Endothelial cell of umbilical vein (primary cell): ENCODE data around the gene ZHX3. TPM values are rescaled to one million over a fixed set of nuclear protein-coding genes. Genes with fewer than 3 reads are reported as not detected.

ENCODE experiments used
- BruUV-seq: library from RNA; stranded (reverse); fragments of 400-500 nt; replicated peaks from 2 replicates; lab custom pipeline; 2021; lab: Mats Ljungman, UMichigan
- CTCF ChIA-PET: fragments of 300-600, 350-600 bp; sonication (Branson Sonifier 250); formaldehyde crosslinking; loops from one replicate; lab custom pipeline; 2021; ENCODE audit warnings: antibody characterized with exemption, inconsistent platforms; lab: Charles Lee
- POLR2A ChIA-PET: fragments of 300-600, 350-600 bp; sonication (Branson Sonifier 250); formaldehyde crosslinking; loops from one replicate; lab custom pipeline; 2021; ENCODE audit warnings: antibody characterized with exemption, inconsistent platforms; lab: Charles Lee
- DNase-seq: peaks from one replicate; pipeline ENCODE4 v3.0.0-alpha.2; 2011; ENCODE audit warnings: low read depth, low spot score
- FAIRE-seq: peaks from 2 replicates; lab custom pipeline; 2011; peaks lifted over from hg19 to GRCh38; lab: Jason Lieb, UNC
- H2AFZ ChIP-seq: 2 replicates; pipeline ENCODE4 v1.6.0; 2012; ENCODE audit warnings: low read depth, low read length, control low read depth, inconsistent platforms
- H3K27ac ChIP-seq: 2 replicates; pipeline ENCODE4 v1.5.1; 2011; ENCODE audit warnings: low read depth, mild to moderate bottlenecking, control low read depth, low read length, moderate library complexity; ENCODE audit not compliant: insufficient read depth
- H3K27me3 ChIP-seq, 2 experiments: 2 replicates each; pipeline versions ENCODE4 v1.6.0 to v1.6.1; 2011; ENCODE audit warnings: low read length in 2 of 2, mixed read lengths in 1 of 2; ENCODE audit not compliant: control insufficient read depth in 2 of 2, insufficient read depth in 2 of 2
- H3K36me3 ChIP-seq, 2 experiments: 2 replicates in 1 of 2; 3 replicates in 1 of 2; pipeline ENCODE4 v1.5.1; 2011; ENCODE audit warnings: low read length in 2 of 2, mild to moderate bottlenecking in 1 of 2, moderate library complexity in 1 of 2; ENCODE audit not compliant: control insufficient read depth in 2 of 2, insufficient read depth in 2 of 2; ENCODE audit errors: extremely low read depth in 1 of 2
- H3K4me1 ChIP-seq: 3 replicates; pipeline ENCODE4 v1.5.1; 2011; ENCODE audit warnings: mild to moderate bottlenecking, low read length; ENCODE audit not compliant: control insufficient read depth, insufficient read depth; ENCODE audit errors: extremely low read depth
- H3K4me2 ChIP-seq: 2 replicates; pipeline ENCODE4 v1.6.1; 2011; ENCODE audit warnings: low read length, control low read depth, mixed read lengths; ENCODE audit not compliant: insufficient read depth
- H3K4me3 ChIP-seq, 3 experiments: fragments of 200-600 bp in 1 of 3; sonication (generic), shearing (Covaris generic) in 1 of 3; replicated peaks in 1 of 3; 2 replicates each; pipeline ENCODE4 v1.5.1; 2011 to 2016; ENCODE audit warnings: control low read depth in 3 of 3, low read length in 3 of 3, mild to moderate bottlenecking in 2 of 3, inconsistent platforms in 1 of 3, low read depth in 1 of 3, moderate library complexity in 1 of 3; ENCODE audit not compliant: insufficient read depth in 1 of 3
- H3K79me2 ChIP-seq: 2 replicates; pipeline ENCODE4 v1.6.0; 2012; ENCODE audit warnings: low read length, inconsistent platforms; ENCODE audit not compliant: control insufficient read depth, insufficient read depth
- H3K9ac ChIP-seq: replicated peaks from 2 replicates; pipeline ENCODE3; 2011; ENCODE audit warnings: low read length, control low read depth; ENCODE audit not compliant: insufficient read depth; ENCODE audit errors: extremely low read depth
- H3K9me1 ChIP-seq: replicated peaks from 3 replicates; pipeline ENCODE4 v1.6.0; 2011; ENCODE audit warnings: mild to moderate bottlenecking, low read length; ENCODE audit not compliant: control insufficient read depth, insufficient read depth; ENCODE audit errors: extremely low read depth
- H3K9me3 ChIP-seq: replicated peaks from 2 replicates; pipeline ENCODE4 v1.5.1; 2012; ENCODE audit warnings: low read length, inconsistent platforms; ENCODE audit not compliant: control insufficient read depth, insufficient read depth
- H4K20me1 ChIP-seq: replicated peaks from 2 replicates; pipeline ENCODE3; 2011; ENCODE audit warnings: mild to moderate bottlenecking, low read length; ENCODE audit not compliant: control insufficient read depth, insufficient read depth; ENCODE audit errors: extremely low read depth
- EZH2 ChIP-seq: IDR thresholded peaks from 2 replicates; pipeline ENCODE4 v1.6.1; 2012; ENCODE audit warnings: borderline replicate concordance, low read depth, mild to moderate bottlenecking, moderate library complexity, low read length, inconsistent platforms; ENCODE audit not compliant: severe bottlenecking
- FOS ChIP-seq: IDR thresholded peaks from 2 replicates; pipeline ENCODE4 v1.6.1; 2011; ENCODE audit warnings: mild to moderate bottlenecking, low read length, moderate library complexity, borderline replicate concordance; ENCODE audit not compliant: insufficient read depth
- GATA2 ChIP-seq: IDR thresholded peaks from 2 replicates; pipeline ENCODE4 v1.7.0; 2011; ENCODE audit warnings: low read depth, mild to moderate bottlenecking, moderate library complexity, mixed read lengths, low read length; ENCODE audit not compliant: insufficient read length, insufficient read depth
- MAX ChIP-seq: IDR thresholded peaks from 2 replicates; pipeline ENCODE4 v1.6.1; 2011; ENCODE audit not compliant: insufficient read depth, insufficient read length
- POLR2A ChIP-seq: IDR thresholded peaks from 2 replicates; pipeline ENCODE4 v1.6.1; 2012; ENCODE audit warnings: low read depth, mild to moderate bottlenecking, control low read depth, low read length
- dilution Hi-C: fragments of 300-500 bp; cut with MboI; formaldehyde crosslinking; loops from one replicate; pipeline ENCODE4 v1.15.0; 2019; ENCODE audit warnings: low sequenced_read_pairs; ENCODE audit not compliant: extremely low pct_ligation_motif_present
- intact Hi-C: fragments of 100-400 bp; cut with micrococcal nuclease; formaldehyde crosslinking; loops from one replicate; pipeline ENCODE4 v1.10.0; 2022
- polyA plus RNA-seq, 4 experiments: library from polyadenylated mRNA; depleted of rRNA in 3 of 4; stranded (reverse) in 3 of 4; unstranded in 1 of 4; fragments of >200 nt; gene quantifications; 2 replicates each; pipeline versions ENCODE4 v1.2.1 to v1.2.3, GENCODE V29; 2011 to 2012; ENCODE audit warnings: missing spikeins in 1 of 4
- total RNA-seq: library from RNA; stranded (reverse); gene quantifications from 2 replicates; pipeline ENCODE4 v1.2.3, GENCODE V29; 2021
- TF ChIP-seq, protein P1 (sequence below), 2 donors: IDR thresholded peaks; 1 replicate in 1 of 2; 2 replicates in 1 of 2; pipeline ENCODE4 v1.5.1; 2011; ENCODE audit warnings: low read length in 2 of 2, mild to moderate bottlenecking in 2 of 2, moderate library complexity in 2 of 2, control low read depth in 1 of 2, inconsistent platforms in 1 of 2, low read depth in 1 of 2; ENCODE audit not compliant: insufficient read depth in 1 of 2; ENCODE audit errors: extremely low read depth in 1 of 2

Gene ZHX3
- total and polyA plus RNA-seq, 2 donors (not counting 3 experiments of a cell fraction or from before 2014, with no cell fraction given) = 7.4 to 17.8 TPM

GRCh38 chr20:41159547-41159946 lies 158.0 kb downstream of the ZHX3 start:
- intact Hi-C loops = no loop called here
- no peak for FAIRE-seq

More at GRCh38 chr20:41159547-41159946, 158.0 kb downstream of the ZHX3 start:
- Histone ChIP-seq H3K9me1 (no peaks in the 10 kb centered on the region), H3K27me3 (no peaks in the 10 kb centered on the region), H3K4me2 (no peak overlapping the region), H4K20me1 (peaks cover 3% of the 10 kb centered on the region), H3K4me3 (no peak overlapping the region), H3K79me2 (peaks cover 51% of the 10 kb centered on the region), H3K27ac (no peak overlapping the region), H3K9ac (no peak overlapping the region), H2AFZ (no peak overlapping the region), H3K9me3 (no peaks in the 10 kb centered on the region), H3K36me3 (peaks cover 12 to 35% of the 10 kb centered on the region in 2 experiments), H3K4me1 (no peaks in the 10 kb centered on the region)
- ChIA-PET CTCF (interaction anchor here (0.8 to 1.5 kb wide), 8 partner anchors 8 to 251 kb away, joined by 3 to 8 read pairs (median 3); partner anchors contain the start of gene LPIN3), POLR2A (no interaction called here)
- DNase-seq = no peak
- TF ChIP-seq MAX = no peak
- TF ChIP-seq EZH2 = no peak
- TF ChIP-seq, protein P1, sequence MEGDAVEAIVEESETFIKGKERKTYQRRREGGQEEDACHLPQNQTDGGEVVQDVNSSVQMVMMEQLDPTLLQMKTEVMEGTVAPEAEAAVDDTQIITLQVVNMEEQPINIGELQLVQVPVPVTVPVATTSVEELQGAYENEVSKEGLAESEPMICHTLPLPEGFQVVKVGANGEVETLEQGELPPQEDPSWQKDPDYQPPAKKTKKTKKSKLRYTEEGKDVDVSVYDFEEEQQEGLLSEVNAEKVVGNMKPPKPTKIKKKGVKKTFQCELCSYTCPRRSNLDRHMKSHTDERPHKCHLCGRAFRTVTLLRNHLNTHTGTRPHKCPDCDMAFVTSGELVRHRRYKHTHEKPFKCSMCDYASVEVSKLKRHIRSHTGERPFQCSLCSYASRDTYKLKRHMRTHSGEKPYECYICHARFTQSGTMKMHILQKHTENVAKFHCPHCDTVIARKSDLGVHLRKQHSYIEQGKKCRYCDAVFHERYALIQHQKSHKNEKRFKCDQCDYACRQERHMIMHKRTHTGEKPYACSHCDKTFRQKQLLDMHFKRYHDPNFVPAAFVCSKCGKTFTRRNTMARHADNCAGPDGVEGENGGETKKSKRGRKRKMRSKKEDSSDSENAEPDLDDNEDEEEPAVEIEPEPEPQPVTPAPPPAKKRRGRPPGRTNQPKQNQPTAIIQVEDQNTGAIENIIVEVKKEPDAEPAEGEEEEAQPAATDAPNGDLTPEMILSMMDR (IDR thresholded peaks at IDR 0.05; ENCODE audit: extremely low read depth in 1 of 2, insufficient read depth in 1 of 2, low read depth in 1 of 2, low read length in 2 of 2) = no peak
- no peak for TF ChIP-seq FOS
- TF ChIP-seq POLR2A = no peak
- no peak for TF ChIP-seq GATA2
- BruUV-seq = no TSS peak
- dilution Hi-C loops = no loop called here
